ENCODE data around the gene KYAT1. TPM values are rescaled to one million over a fixed set of nuclear protein-coding genes. Genes with fewer than 3 reads are reported as not detected.

Gene KYAT1
- total RNA-seq (10 to 100 TPM in 1 of 2 experiments, 1 to 10 TPM in 1; 9.8 to 12.4 TPM), polyA plus RNA-seq (10 to 100 TPM; 11.0 to 11.6 TPM)

DNA sequence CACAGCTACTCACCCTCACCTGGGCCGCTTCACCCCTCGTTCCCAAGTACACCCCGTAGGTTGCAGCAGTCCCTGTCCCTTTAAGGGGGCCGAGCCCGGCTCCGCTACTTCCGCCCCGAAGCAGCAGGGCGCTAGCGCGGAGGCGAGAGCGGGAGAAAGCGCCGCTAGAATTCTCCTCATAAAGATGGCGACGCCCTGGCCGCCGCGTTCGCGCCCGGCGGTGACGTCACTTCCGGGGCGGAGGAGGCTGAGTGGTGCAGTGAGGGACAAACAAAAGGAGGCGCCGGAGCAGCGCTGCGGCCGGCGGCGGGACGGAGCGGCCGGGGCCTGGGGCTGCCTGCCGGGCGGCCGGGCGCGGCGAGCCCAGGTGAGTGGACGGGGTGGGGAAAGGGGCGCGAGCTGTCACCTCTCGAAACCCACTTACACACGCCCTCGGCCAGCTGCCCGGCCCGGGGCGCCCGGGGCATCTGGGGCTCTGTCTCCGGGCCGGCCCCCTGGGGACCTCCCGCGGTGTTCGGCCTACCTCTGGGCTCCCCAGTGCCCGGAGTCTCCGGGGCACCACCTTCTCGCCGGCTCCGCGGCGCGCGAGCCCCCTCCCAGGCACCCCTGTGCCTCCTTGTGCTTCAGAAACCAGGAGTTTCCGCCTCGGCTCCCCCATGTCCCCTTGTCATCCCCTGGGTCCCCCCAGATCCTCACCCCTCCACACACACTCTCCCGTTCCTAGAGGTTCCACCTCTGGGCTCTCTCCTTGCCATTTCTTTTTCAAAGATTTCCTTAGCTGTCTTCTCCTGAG lies at the start of gene KYAT1, which contains the start of gene LRRC8A:
KYAT1 (minus strand) TSS at position 67 of the 793 bp plus-strand sequence. CDS start 36,545 bp downstream, outside the sequence.
LRRC8A (plus strand) TSS at position 250 of the 793 bp plus-strand sequence. CDS start 25,032 bp downstream, outside the sequence.
- DNase-seq = peak; percentile 96 to 99 (median 97)
- peak within 1 kb of the TSS; percentile 94 to 99 (median 98) for H3K4me3 Mint-ChIP-seq
- Histone ChIP-seq H3K27me3 (ENCODE audit: insufficient read depth, low read length) (no peaks in the 10 kb centered on the region), H3K36me3 (ENCODE audit: insufficient read depth, low read length) (peaks cover 13% of the 10 kb centered on the region), H3K4me1 (ENCODE audit: insufficient read depth, low read length) (peaks cover 43% of the 10 kb centered on the region), H3K9me3 (ENCODE audit: control insufficient read depth in 1 of 2, low read length in 2 of 2) (no peaks in the 10 kb centered on the region), H3K27ac (ENCODE audit: low read depth, low read length) (peak within 1 kb of the TSS; percentile 84), H3K4me3 (ENCODE audit: low read length in 2 of 2) (peak within 1 kb of the TSS; percentile 95 to 99)
- peak within 1 kb of the TSS; percentile 92 to 98 (median 98) for H3K27ac Mint-ChIP-seq
- peaks cover 16 to 39% of the 10 kb centered on the region in 2 donors for H3K36me3 Mint-ChIP-seq
- POLR2A ChIA-PET (ENCODE audit: partially characterized antibody) = interaction anchor here (0.6 to 5.0 kb wide), 12 partner anchors 15 to 330 kb away, joined by 3 to 110 read pairs (median 6); partner anchors contain the start of genes ENDOG, MIGA2, PHYHD1 and SET
- intact Hi-C loops (cut with micrococcal nuclease) = loop anchor here (1.0 to 5.0 kb wide), 7 partner anchors 19 to 325 kb away; partner anchors contain the start of genes DOLK, ENDOG, NUP188 and TBC1D13
- no peaks in the 10 kb centered on the region for H3K27me3 Mint-ChIP-seq
- peaks cover 0 to 1% (median 0%) of the 10 kb centered on the region in 8 donors for H3K9me3 Mint-ChIP-seq
- CTCF ChIA-PET (ENCODE audit: partially characterized antibody) = interaction anchor here (0.7 to 9.0 kb wide), 7 partner anchors 13 to 64 kb away, joined by 3 to 100 read pairs (median 4); partner anchors contain the start of gene ENDOG
- H3K4me1 Mint-ChIP-seq = peaks cover 34 to 72% (median 56%) of the 10 kb centered on the region in 4 donors

DNA sequence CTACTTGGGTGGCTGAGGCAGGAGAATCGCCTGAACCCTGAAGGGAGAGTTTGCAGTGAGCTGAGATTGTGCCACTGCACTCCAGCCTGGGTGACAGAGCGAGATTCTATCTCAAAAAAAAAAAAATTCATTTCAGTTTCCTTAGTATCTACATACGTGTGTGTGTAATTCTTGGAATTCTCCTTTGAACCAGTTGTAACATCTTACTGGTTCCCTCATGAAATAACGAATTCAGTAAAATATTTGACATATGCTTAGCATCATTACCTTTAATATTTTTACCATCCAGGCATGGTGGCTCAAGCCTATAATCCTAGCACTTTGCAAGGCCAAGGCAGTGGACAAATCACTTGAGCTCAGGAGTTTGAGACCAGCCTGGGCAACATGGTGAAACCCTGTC lies 47.8 kb upstream of the KYAT1 start:
- Mint-ChIP-seq H3K4me1 (peaks cover 4 to 13% (median 11%) of the 10 kb centered on the region in 4 donors), H3K9me3 (no peaks in the 10 kb centered on the region), H3K36me3 (no peaks in the 10 kb centered on the region), H3K27me3 (no peaks in the 10 kb centered on the region), H3K27ac (no peak overlapping the region), H3K4me3 (no peak overlapping the region)
- no peaks in the 10 kb centered on the region for H3K27me3 ChIP-seq (ENCODE audit: insufficient read depth, low read length)
- CTCF ChIA-PET (ENCODE audit: partially characterized antibody) = interaction anchor here (0.9 to 9.8 kb wide), 12 partner anchors 7 to 284 kb away, joined by 3 to 332 read pairs (median 9); partner anchors contain the start of genes ENDOG, KYAT1 and LRRC8A
- no peak for DNase-seq
- H3K36me3 ChIP-seq (ENCODE audit: insufficient read depth, low read length) = no peaks in the 10 kb centered on the region
- intact Hi-C loops (cut with micrococcal nuclease) = no loop called here
- POLR2A ChIA-PET (ENCODE audit: partially characterized antibody) = no interaction called here
- no peaks in the 10 kb centered on the region for H3K9me3 ChIP-seq (ENCODE audit: control insufficient read depth in 1 of 2, low read length in 2 of 2)
- peaks cover 8% of the 10 kb centered on the region for H3K4me1 ChIP-seq (ENCODE audit: insufficient read depth, low read length)
- no peak overlapping the region for H3K27ac ChIP-seq (ENCODE audit: low read depth, low read length)
- H3K4me3 ChIP-seq (ENCODE audit: low read length in 2 of 2) = no peak overlapping the region

DNA sequence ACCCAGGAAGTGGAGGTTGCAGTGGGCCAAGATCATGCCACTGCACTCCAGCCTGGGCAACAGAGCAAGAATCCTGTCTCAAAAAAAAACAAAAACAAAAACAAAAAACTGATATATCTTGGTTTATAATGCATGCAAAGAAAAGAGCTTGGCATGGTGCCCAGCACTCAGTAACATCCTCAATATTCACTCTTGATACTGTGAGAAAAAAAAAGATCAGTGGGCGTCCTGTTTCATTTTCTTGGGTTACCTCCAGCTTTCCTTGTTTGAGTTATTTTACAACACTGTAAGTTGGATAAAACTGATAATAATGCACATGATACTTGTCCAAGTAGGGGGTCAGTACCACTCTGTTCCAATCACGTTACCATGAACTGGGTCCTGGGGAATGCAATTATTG lies 46.9 kb upstream of the KYAT1 start:
- Histone ChIP-seq H3K9me3 (ENCODE audit: control insufficient read depth in 1 of 2, low read length in 2 of 2) (no peaks in the 10 kb centered on the region), H3K4me3 (ENCODE audit: low read length in 2 of 2) (no peak overlapping the region), H3K4me1 (ENCODE audit: insufficient read depth, low read length) (peaks cover 8% of the 10 kb centered on the region), H3K36me3 (ENCODE audit: insufficient read depth, low read length) (no peaks in the 10 kb centered on the region), H3K27ac (ENCODE audit: low read depth, low read length) (no peak overlapping the region), H3K27me3 (ENCODE audit: insufficient read depth, low read length) (no peaks in the 10 kb centered on the region)
- no peak overlapping the region for H3K27ac Mint-ChIP-seq
- intact Hi-C loops (cut with micrococcal nuclease) = loop anchor here (1.0 kb wide), 3 partner anchors 26 to 65 kb away; partner anchors contain the start of gene LRRC8A
- H3K27me3 Mint-ChIP-seq = no peaks in the 10 kb centered on the region
- no peaks in the 10 kb centered on the region for H3K36me3 Mint-ChIP-seq
- POLR2A ChIA-PET (ENCODE audit: partially characterized antibody) = interaction anchor here (0.6 to 2.0 kb wide), 3 partner anchors 65 to 76 kb away, joined by 3 to 5 read pairs (median 3); no protein-coding TSS in a partner anchor
- CTCF ChIA-PET (ENCODE audit: partially characterized antibody) = interaction anchor here (0.7 to 9.8 kb wide), 34 partner anchors 8 to 566 kb away, joined by 3 to 332 read pairs (median 6); partner anchors contain the start of genes DOLK, ENDOG, KYAT1 and LRRC8A
- peaks cover 4 to 13% (median 11%) of the 10 kb centered on the region in 4 donors for H3K4me1 Mint-ChIP-seq
- no peak overlapping the region for H3K4me3 Mint-ChIP-seq
- H3K9me3 Mint-ChIP-seq = no peaks in the 10 kb centered on the region
- DNase-seq = no peak

DNA sequence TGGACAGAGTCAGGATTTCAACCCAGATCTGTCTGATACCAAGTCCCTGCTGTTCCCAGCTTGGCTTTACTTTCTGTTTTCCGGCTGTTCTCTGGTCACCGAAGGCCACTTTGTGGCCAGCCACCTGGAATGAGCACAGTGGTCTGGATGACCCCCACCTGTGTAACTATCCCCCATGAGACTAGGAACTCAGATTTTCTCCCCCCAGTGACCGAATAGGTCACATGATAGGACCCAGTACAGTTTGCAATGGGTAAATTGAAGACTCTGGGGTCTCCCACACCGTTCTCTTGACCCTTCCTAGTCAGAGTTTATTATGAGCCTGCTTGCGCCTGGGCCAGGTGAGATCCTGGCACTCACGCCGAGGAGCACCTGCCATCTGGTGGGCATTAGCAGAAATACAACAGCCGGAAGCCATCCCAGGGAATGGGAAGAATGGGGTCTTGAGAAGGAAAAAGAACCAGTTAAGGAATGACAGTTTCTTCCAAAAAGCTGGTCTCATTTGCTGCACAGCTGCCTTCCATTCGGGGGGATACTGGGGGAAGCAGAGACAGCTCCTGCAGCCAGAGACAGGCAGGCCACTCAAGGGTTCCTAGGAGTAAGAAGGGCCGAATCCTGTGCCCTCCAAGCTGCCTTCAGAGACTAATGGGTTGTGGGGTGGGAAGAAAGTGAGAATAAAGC lies 46.1 kb upstream of the KYAT1 start:
- DNase-seq = peak in 4 of 5 donors; percentile 44 to 61 (median 49)
- H3K27ac ChIP-seq (ENCODE audit: low read depth, low read length) = no peak overlapping the region
- no peaks in the 10 kb centered on the region for H3K9me3 ChIP-seq (ENCODE audit: control insufficient read depth in 1 of 2, low read length in 2 of 2)
- no peak overlapping the region for H3K4me3 ChIP-seq (ENCODE audit: low read length in 2 of 2)
- no peaks in the 10 kb centered on the region for H3K27me3 Mint-ChIP-seq
- no peaks in the 10 kb centered on the region for H3K27me3 ChIP-seq (ENCODE audit: insufficient read depth, low read length)
- CTCF ChIA-PET (ENCODE audit: partially characterized antibody) = interaction anchor here (0.5 to 9.8 kb wide), 35 partner anchors 9 to 566 kb away, joined by 3 to 332 read pairs (median 6); partner anchors contain the start of genes DOLK, ENDOG, KYAT1 and LRRC8A
- peaks cover 8% of the 10 kb centered on the region for H3K4me1 ChIP-seq (ENCODE audit: insufficient read depth, low read length)
- H3K36me3 Mint-ChIP-seq = no peaks in the 10 kb centered on the region
- peaks cover 4 to 13% (median 11%) of the 10 kb centered on the region in 4 donors for H3K4me1 Mint-ChIP-seq
- H3K4me3 Mint-ChIP-seq = no peak overlapping the region
- H3K36me3 ChIP-seq (ENCODE audit: insufficient read depth, low read length) = no peaks in the 10 kb centered on the region
- peak overlapping the region in 4 of 7 donors; percentile 5 to 60 (median 20) for H3K27ac Mint-ChIP-seq
- intact Hi-C loops (cut with micrococcal nuclease) = loop anchor here (1.0 kb wide), 3 partner anchors 26 to 65 kb away; partner anchors contain the start of gene LRRC8A
- no peaks in the 10 kb centered on the region for H3K9me3 Mint-ChIP-seq
- POLR2A ChIA-PET (ENCODE audit: partially characterized antibody) = interaction anchor here (1.0 to 2.0 kb wide), 3 partner anchors 47 to 66 kb away, joined by 3 to 5 read pairs (median 3); no protein-coding TSS in a partner anchor

DNA sequence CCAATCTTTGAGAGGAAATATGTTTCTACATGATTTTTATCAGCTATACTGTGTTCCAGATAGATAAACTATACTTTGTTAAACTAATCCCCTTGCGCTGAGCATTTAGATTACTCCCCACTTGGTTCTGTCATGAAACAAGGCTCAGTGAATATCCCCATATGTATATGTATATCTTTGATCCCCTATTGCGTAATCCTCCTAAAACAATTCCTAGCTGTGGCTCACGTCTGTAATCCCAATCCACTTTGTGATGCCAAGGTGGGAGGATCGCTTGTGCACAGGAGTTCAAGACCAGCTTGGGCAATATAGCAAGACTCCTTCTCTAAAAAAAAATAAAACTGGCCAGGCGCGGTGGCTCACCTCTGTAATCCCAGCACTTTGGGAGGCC lies 41.7 kb upstream of the KYAT1 start:
- no peaks in the 10 kb centered on the region for H3K9me3 ChIP-seq (ENCODE audit: control insufficient read depth in 1 of 2, low read length in 2 of 2)
- H3K36me3 Mint-ChIP-seq = peaks cover 0 to 2% of the 10 kb centered on the region in 2 donors
- no peak overlapping the region for H3K27ac Mint-ChIP-seq
- POLR2A ChIA-PET (ENCODE audit: partially characterized antibody) = interaction anchor here (1.6 to 2.4 kb wide), 2 partner anchors 15 to 42 kb away, joined by 5 to 10 read pairs; partner anchors contain the start of genes KYAT1 and LRRC8A
- H3K4me1 Mint-ChIP-seq = peaks cover 7 to 15% (median 12%) of the 10 kb centered on the region in 4 donors
- no peaks in the 10 kb centered on the region for H3K27me3 Mint-ChIP-seq
- no peak overlapping the region for H3K4me3 Mint-ChIP-seq
- H3K9me3 Mint-ChIP-seq = no peaks in the 10 kb centered on the region
- H3K4me3 ChIP-seq (ENCODE audit: low read length in 2 of 2) = no peak overlapping the region
- H3K27me3 ChIP-seq (ENCODE audit: insufficient read depth, low read length) = no peaks in the 10 kb centered on the region
- no peak for DNase-seq
- CTCF ChIA-PET (ENCODE audit: partially characterized antibody) = interaction anchor here (6.9 to 9.8 kb wide), 2 partner anchors 44 to 60 kb away, joined by 100 to 332 read pairs; partner anchors contain the start of genes KYAT1 and LRRC8A
- H3K36me3 ChIP-seq (ENCODE audit: insufficient read depth, low read length) = no peaks in the 10 kb centered on the region
- intact Hi-C loops (cut with micrococcal nuclease) = no loop called here
- no peak overlapping the region for H3K27ac ChIP-seq (ENCODE audit: low read depth, low read length)
- H3K4me1 ChIP-seq (ENCODE audit: insufficient read depth, low read length) = peaks cover 8% of the 10 kb centered on the region

DNA sequence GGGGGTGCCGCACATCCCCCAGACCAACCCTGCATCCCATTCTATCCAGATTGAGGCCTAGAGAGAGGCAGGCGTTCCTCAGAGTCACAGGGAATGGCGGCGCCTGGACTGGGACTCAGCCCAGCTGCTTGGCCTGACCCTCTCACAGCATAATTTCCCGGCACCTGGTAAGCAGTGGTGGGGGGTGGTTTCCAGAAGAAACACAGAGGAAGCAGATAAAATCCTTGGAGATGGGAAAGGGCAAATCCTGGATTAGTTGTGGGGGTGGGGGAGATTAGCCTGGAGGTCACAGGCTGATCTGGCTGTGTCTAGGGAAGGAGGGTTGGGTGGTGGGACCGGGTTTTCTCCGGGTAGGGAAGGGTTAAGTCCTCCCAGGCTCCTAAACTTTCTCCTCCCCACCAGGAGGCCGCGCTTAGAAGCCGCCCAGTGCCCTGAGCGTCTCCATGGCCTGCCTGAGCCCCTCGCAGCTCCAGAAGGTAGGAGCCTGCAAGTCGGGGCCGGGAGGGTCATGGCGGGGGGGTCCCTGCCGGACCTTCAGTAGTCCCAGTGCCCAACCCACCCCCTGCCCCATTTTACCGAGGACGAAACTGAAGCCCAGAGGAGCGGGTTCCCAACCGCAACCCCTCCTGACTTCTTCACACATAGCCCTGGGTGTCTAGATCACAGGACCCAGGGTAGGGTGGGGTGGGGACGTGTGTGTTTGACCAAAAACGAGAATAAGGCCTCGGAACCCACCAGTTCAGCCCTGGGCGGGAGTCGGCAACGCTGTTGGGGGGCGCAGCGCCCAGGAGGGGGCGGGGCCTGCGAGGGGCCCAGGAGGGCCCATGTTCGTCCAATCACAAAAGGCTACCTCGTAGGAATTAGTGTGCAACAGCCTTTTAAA lies 40.4 kb upstream of the KYAT1 start:
- intact Hi-C loops (cut with micrococcal nuclease) = no loop called here
- DNase-seq = no peak
- Mint-ChIP-seq H3K36me3 (peaks cover 12 to 14% of the 10 kb centered on the region in 2 donors), H3K4me1 (peaks cover 3 to 14% (median 9%) of the 10 kb centered on the region in 4 donors), H3K27me3 (no peaks in the 10 kb centered on the region), H3K4me3 (peak overlapping the region in 1 of 8 donors; percentile 54), H3K27ac (no peak overlapping the region), H3K9me3 (no peaks in the 10 kb centered on the region)
- no peaks in the 10 kb centered on the region for H3K9me3 ChIP-seq (ENCODE audit: control insufficient read depth in 1 of 2, low read length in 2 of 2)
- POLR2A ChIA-PET (ENCODE audit: partially characterized antibody) = interaction anchor here (1.6 to 2.4 kb wide), 2 partner anchors 13 to 40 kb away, joined by 5 to 10 read pairs; partner anchors contain the start of genes KYAT1 and LRRC8A
- H3K36me3 ChIP-seq (ENCODE audit: insufficient read depth, low read length) = peaks cover 10% of the 10 kb centered on the region
- CTCF ChIA-PET (ENCODE audit: partially characterized antibody) = interaction anchor here (0.7 to 9.8 kb wide), 2 partner anchors 58 to 874 kb away, joined by 3 to 332 read pairs; no protein-coding TSS in a partner anchor
- no peak overlapping the region for H3K27ac ChIP-seq (ENCODE audit: low read depth, low read length)
- no peaks in the 10 kb centered on the region for H3K27me3 ChIP-seq (ENCODE audit: insufficient read depth, low read length)
- H3K4me1 ChIP-seq (ENCODE audit: insufficient read depth, low read length) = no peaks in the 10 kb centered on the region
- H3K4me3 ChIP-seq (ENCODE audit: low read length in 2 of 2) = no peak overlapping the region
